NT2/D1 (cell line): ENCODE data around the gene KLF11.
A peak's percentile ranks its signal among the peaks of the same experiment; 100 is the strongest.
"Not testable (repeated sequence)": the region's sequence is repeated elsewhere in the genome, so short reads cannot be mapped to it uniquely, and the experiment has no call there.

Experiments used
- DNase-seq: peaks from one replicate; pipeline ENCODE4 v3.0.0-alpha.2; 2011; ENCODE audit warnings: low read depth, low spot score
- H3K27me3 ChIP-seq: 2 replicates; pipeline ENCODE4 v1.6.0; 2011; ENCODE audit warnings: mild to moderate bottlenecking; ENCODE audit not compliant: insufficient read length, insufficient read depth
- H3K36me3 ChIP-seq: 2 replicates; pipeline ENCODE4 v1.6.1; 2011; ENCODE audit warnings: mild to moderate bottlenecking, low read length, mixed read lengths; ENCODE audit not compliant: insufficient read depth, insufficient read length
- H3K4me1 ChIP-seq: 2 replicates; pipeline ENCODE4 v1.5.1; 2011; ENCODE audit not compliant: insufficient read depth, insufficient read length
- H3K4me3 ChIP-seq: 2 replicates; pipeline ENCODE4 v1.5.1; 2011; ENCODE audit warnings: low read depth; ENCODE audit not compliant: insufficient read length
- H3K9ac ChIP-seq: 2 replicates; pipeline ENCODE4 v1.6.0; 2011; ENCODE audit warnings: low read depth; ENCODE audit not compliant: insufficient read length
- H3K9me3 ChIP-seq: 2 replicates; pipeline ENCODE4 v1.5.1; 2011; ENCODE audit warnings: mild to moderate bottlenecking, low read length; ENCODE audit not compliant: insufficient read depth
- SUZ12 ChIP-seq: IDR thresholded peaks from 2 replicates; pipeline ENCODE4 v1.6.1; 2011; ENCODE audit not compliant: insufficient read length, insufficient read depth; ENCODE audit errors: extremely low read depth
- YY1 ChIP-seq: IDR thresholded peaks from 2 replicates; pipeline ENCODE4 v1.6.1; 2011; ENCODE audit not compliant: insufficient read length, insufficient read depth
- ZNF274 ChIP-seq: IDR thresholded peaks from 2 replicates; pipeline ENCODE4 v1.6.1; 2011; ENCODE audit warnings: mild to moderate bottlenecking, low read depth, low read length

The KLF11 gene

DNA sequence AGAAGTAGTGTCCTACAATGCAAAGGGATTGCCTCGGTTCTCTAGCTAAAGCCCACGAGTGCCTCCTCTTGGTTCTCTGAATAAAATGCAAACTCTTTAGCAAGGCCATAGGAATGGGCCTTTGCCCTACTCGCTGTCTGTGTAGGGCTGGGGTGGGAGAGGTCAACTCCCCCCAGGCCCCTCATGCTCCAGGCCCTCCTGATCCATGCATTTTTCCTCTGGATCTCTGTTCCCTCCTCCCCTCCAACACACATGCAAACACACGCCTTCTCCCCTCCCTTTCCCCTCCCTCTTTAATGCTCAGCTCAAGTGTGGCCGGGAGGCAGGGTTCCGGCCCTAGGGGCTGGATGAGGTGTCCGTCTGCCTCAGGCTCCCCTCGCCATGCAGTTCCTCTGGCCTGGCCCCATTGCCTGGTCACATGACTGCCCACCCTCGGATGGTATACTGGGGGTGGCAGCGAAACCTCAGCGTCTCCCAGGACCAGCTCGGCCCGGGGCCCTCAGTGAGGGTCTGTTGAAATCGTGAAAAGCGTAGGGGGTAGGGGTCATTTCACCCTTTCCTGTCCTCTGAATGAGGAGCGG is 14.9 kb upstream of the KLF11 start:
- TF ChIP-seq ZNF274 (no peak), SUZ12 (no peak), YY1 (no peak)
- H3K4me1 ChIP-seq: peaks cover 15% of the 10 kb centered on the region
- no peaks in the 10 kb centered on the region for H3K27me3 ChIP-seq
- no peak for DNase-seq
- no peaks in the 10 kb centered on the region for H3K9me3 ChIP-seq
- H3K4me3 ChIP-seq: peak overlapping the region; percentile 25
- no peaks in the 10 kb centered on the region for H3K36me3 ChIP-seq
- H3K9ac ChIP-seq: peak overlapping the region; percentile 70

GRCh38 chr2:10028988-10029874 is 14.1 kb upstream of the KLF11 start:
- Histone ChIP-seq H3K27me3 (no peaks in the 10 kb centered on the region), H3K36me3 (no peaks in the 10 kb centered on the region), H3K4me3 (peak overlapping the region; percentile 25), H3K9ac (peak overlapping the region; percentile 70), H3K4me1 (peaks cover 15% of the 10 kb centered on the region), H3K9me3 (no peaks in the 10 kb centered on the region)
- TF ChIP-seq ZNF274: no peak
- no peak for TF ChIP-seq YY1
- no peak for TF ChIP-seq SUZ12
- DNase-seq: no peak

GRCh38 chr2:10029875-10030223 is 13.5 kb upstream of the KLF11 start:
- Histone ChIP-seq H3K4me1 (peaks cover 15% of the 10 kb centered on the region), H3K9me3 (no peaks in the 10 kb centered on the region), H3K4me3 (no peak overlapping the region), H3K27me3 (no peaks in the 10 kb centered on the region), H3K36me3 (no peaks in the 10 kb centered on the region), H3K9ac (peak overlapping the region; percentile 70)
- TF ChIP-seq ZNF274 (no peak), YY1 (no peak), SUZ12 (no peak)
- no peak for DNase-seq

- no peaks in the 10 kb centered on the region for H3K27me3 ChIP-seq
- H3K9ac ChIP-seq: no peak overlapping the region
- H3K4me1 ChIP-seq: peaks cover 15% of the 10 kb centered on the region
- no peaks in the 10 kb centered on the region for H3K36me3 ChIP-seq
- no peak overlapping the region for H3K4me3 ChIP-seq
- H3K9me3 ChIP-seq: no peaks in the 10 kb centered on the region
- no peak for DNase-seq
- no peak for TF ChIP-seq YY1
- TF ChIP-seq SUZ12: no peak
- TF ChIP-seq ZNF274: no peak
Observed at GRCh38 chr2:10030311-10030736, 13.0 kb upstream of the KLF11 start.

GRCh38 chr2:10030798-10031197 is 12.6 kb upstream of the KLF11 start:
- H3K9me3 ChIP-seq, DNase-seq, H3K36me3 ChIP-seq, H3K4me3 ChIP-seq, H3K9ac ChIP-seq, H3K27me3 ChIP-seq: not testable (repeated sequence)
- H3K4me1 ChIP-seq: peaks cover 15% of the 10 kb centered on the region

GRCh38 chr2:10031886-10032745 is 11.2 kb upstream of the KLF11 start:
- Histone ChIP-seq H3K4me3 (no peak overlapping the region), H3K4me1 (peaks cover 19% of the 10 kb centered on the region), H3K9me3 (no peaks in the 10 kb centered on the region), H3K9ac (no peak overlapping the region), H3K27me3 (no peaks in the 10 kb centered on the region), H3K36me3 (no peaks in the 10 kb centered on the region)
- DNase-seq: no peak
- TF ChIP-seq YY1 (no peak), ZNF274 (no peak), SUZ12 (no peak)

GRCh38 chr2:10032746-10033105 is 10.6 kb upstream of the KLF11 start:
- no peaks in the 10 kb centered on the region for H3K27me3 ChIP-seq
- no peak overlapping the region for H3K9ac ChIP-seq
- no peak for DNase-seq
- H3K4me1 ChIP-seq: peaks cover 17% of the 10 kb centered on the region
- no peak overlapping the region for H3K4me3 ChIP-seq
- no peaks in the 10 kb centered on the region for H3K9me3 ChIP-seq
- no peaks in the 10 kb centered on the region for H3K36me3 ChIP-seq
- TF ChIP-seq SUZ12 (no peak), YY1 (no peak), ZNF274 (no peak)
